ENCODE measurements around the gene AGR2. TPM values are rescaled to one million over a fixed set of nuclear protein-coding genes. Genes with fewer than 3 reads are reported as not detected.

Gene AGR2
- total and polyA plus RNA-seq, 2 donors (not counting 1 experiment from before 2014, with no cell fraction given), result not detected

DNA sequence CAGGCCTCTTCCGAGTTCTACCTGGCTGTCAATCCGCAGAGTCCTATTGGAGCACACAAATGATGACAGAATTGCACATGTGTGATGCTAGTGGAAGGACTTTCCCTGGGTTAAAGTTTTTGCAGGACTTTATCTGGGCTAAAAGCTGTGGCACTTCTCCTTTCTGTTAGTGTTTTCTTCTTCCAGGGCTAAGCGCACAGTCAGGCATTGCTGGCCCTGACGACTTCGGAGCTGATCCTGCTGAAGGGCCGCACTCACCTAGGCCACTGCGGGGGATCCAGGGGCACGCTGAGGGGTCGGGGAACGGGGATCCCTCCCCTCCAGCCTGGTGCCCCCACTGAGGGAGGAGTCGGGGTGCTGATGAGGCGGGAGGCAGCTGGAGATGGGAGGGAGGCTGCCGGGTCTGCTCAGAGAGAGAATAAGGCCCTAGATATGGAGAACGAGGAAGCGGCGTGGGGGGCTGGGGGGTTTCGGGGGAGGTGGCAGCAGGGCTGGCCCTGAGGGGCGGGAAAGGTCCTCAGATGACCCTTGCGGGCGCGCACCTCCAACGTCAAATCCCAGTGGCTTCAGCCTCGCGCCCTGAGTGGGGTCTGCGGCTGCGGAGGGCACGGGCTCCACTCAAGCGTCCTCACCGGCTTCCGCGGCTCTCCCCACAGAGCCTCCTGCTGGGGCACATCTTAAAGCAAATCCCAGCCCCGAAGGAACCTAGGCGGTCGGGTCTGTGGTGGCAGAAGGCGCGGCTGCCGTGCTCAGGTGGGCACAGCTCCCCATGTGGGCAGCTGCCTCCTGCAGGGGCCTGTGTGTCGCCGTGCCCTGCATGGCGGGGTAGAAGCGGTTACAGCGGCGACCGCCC is 46.0 kb upstream of the AGR2 start:
- Histone ChIP-seq H3K4me1 (ENCODE audit: control insufficient read depth, extremely low read depth, insufficient read depth, low read length) (no peaks in the 10 kb centered on the region), H3K27me3 (ENCODE audit: control insufficient read depth, insufficient read depth, low read length) (no peaks in the 10 kb centered on the region), H3K4me2 (ENCODE audit: extremely low read depth, insufficient read depth, low read length) (no peak overlapping the region), H2AFZ (ENCODE audit: low read length) (no peak overlapping the region), H4K20me1 (ENCODE audit: control insufficient read depth, extremely low read depth, insufficient read depth, low read length) (no peaks in the 10 kb centered on the region), H3K9me3 (ENCODE audit: control insufficient read depth, insufficient read depth, low read depth, low read length) (no peaks in the 10 kb centered on the region), H3K9ac (ENCODE audit: insufficient read depth, low read length) (no peak overlapping the region), H3K27ac (ENCODE audit: insufficient read depth, low read length) (no peak overlapping the region), H3K4me3 (replicated peaks in 1 of 4; ENCODE audit: control extremely low read depth in 1 of 4, insufficient read depth in 1 of 4, low read depth in 3 of 4, low read length in 4 of 4) (no peak overlapping the region), H3K36me3 (ENCODE audit: control insufficient read depth, insufficient read depth, low read length) (no peaks in the 10 kb centered on the region), H3K79me2 (ENCODE audit: control insufficient read depth, insufficient read depth, low read length) (no peaks in the 10 kb centered on the region)
- DNase-seq (ENCODE audit: low read depth in 2 of 2), result no peak
- TF ChIP-seq EZH2 (IDR thresholded peaks at IDR 0.05; ENCODE audit: low read length, missing control alignments), result no peak
- TF ChIP-seq, protein P1, sequence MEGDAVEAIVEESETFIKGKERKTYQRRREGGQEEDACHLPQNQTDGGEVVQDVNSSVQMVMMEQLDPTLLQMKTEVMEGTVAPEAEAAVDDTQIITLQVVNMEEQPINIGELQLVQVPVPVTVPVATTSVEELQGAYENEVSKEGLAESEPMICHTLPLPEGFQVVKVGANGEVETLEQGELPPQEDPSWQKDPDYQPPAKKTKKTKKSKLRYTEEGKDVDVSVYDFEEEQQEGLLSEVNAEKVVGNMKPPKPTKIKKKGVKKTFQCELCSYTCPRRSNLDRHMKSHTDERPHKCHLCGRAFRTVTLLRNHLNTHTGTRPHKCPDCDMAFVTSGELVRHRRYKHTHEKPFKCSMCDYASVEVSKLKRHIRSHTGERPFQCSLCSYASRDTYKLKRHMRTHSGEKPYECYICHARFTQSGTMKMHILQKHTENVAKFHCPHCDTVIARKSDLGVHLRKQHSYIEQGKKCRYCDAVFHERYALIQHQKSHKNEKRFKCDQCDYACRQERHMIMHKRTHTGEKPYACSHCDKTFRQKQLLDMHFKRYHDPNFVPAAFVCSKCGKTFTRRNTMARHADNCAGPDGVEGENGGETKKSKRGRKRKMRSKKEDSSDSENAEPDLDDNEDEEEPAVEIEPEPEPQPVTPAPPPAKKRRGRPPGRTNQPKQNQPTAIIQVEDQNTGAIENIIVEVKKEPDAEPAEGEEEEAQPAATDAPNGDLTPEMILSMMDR (conservative IDR thresholded peaks at IDR 0.05 in 1 of 2, IDR thresholded peaks at IDR 0.05 in 1 of 2; ENCODE audit: low read depth in 1 of 2, low read length in 2 of 2), result no peak

DNA sequence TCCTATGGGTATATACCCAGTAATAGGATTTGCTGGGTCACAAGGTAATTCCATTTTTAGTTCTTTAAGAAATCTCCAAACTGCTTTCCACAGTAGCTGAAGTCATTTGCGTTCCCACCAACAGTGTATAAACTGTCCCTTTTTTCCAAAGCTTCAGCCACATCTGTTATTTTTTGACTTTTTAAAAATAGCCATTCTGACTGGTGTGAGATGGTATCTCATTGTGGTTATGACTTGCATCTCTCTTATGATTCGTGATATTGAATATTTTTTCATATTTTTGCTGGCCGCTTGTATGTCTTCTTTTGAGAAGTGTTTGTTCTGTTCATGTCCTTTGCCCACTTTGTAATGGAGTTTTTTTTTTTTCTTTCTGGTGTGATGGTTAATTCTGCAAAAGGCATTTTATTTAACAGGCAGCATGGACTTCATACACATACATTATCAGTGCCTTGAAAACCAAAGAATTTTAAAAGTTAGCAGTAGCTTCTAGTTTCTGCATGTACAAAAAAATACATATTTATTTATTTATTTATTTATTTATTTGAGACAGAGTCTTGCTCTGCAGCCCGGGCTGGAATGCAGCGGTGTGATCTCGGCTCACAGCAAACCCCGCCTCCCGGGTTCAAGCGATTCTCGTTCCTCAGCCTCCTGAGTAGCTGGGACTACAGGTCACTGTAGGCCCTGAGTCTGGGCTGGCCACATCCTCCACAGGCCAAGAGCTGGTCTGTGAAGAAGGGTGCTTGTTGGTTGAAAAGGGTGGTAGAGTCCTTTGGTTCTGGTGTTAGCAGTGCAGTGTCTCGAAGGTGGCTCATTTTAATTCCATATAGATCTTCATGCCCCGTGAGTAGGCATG is 44.7 kb upstream of the AGR2 start:
- no peaks in the 10 kb centered on the region for H3K9me3 ChIP-seq (ENCODE audit: control insufficient read depth, insufficient read depth, low read depth, low read length)
- no peaks in the 10 kb centered on the region for H3K79me2 ChIP-seq (ENCODE audit: control insufficient read depth, insufficient read depth, low read length)
- no peak overlapping the region for H3K27ac ChIP-seq (ENCODE audit: insufficient read depth, low read length)
- no peak overlapping the region for H3K4me2 ChIP-seq (ENCODE audit: extremely low read depth, insufficient read depth, low read length)
- H4K20me1 ChIP-seq (ENCODE audit: control insufficient read depth, extremely low read depth, insufficient read depth, low read length), result no peaks in the 10 kb centered on the region
- H2AFZ ChIP-seq (ENCODE audit: low read length), result no peak overlapping the region
- no peaks in the 10 kb centered on the region for H3K36me3 ChIP-seq (ENCODE audit: control insufficient read depth, insufficient read depth, low read length)
- no peak for DNase-seq (ENCODE audit: low read depth in 2 of 2)
- H3K9ac ChIP-seq (ENCODE audit: insufficient read depth, low read length), result no peak overlapping the region
- no peak overlapping the region for H3K4me3 ChIP-seq (replicated peaks in 1 of 4; ENCODE audit: control extremely low read depth in 1 of 4, insufficient read depth in 1 of 4, low read depth in 3 of 4, low read length in 4 of 4)
- H3K4me1 ChIP-seq (ENCODE audit: control insufficient read depth, extremely low read depth, insufficient read depth, low read length), result no peaks in the 10 kb centered on the region
- H3K27me3 ChIP-seq (ENCODE audit: control insufficient read depth, insufficient read depth, low read length), result no peaks in the 10 kb centered on the region
- TF ChIP-seq EZH2 (IDR thresholded peaks at IDR 0.05; ENCODE audit: low read length, missing control alignments), result no peak
- TF ChIP-seq, protein P1 (conservative IDR thresholded peaks at IDR 0.05 in 1 of 2, IDR thresholded peaks at IDR 0.05 in 1 of 2; ENCODE audit: low read depth in 1 of 2, low read length in 2 of 2), result no peak

DNA sequence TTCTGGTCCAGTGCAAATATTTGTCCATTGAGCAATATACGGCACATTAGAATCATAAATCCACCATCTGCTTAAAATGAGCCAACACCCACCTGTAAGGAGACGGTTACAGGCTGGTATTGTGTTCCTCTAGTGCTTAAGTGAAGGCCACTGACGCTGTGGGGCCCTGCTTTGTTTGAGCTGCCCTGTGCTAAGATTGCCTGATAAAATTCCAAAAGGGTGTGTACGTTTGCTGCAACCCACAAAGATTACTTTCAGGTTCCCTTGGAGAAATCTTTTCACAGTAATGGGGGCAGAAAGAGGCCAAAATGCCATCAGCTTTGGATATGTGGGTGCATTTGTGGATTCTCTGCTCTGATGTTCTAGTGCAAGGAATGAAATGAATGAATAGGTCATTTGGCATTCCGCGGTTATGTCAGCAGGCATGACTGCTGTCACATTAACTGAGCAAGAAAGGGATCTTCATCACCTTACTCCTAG is 42.6 kb upstream of the AGR2 start:
- Histone ChIP-seq H2AFZ (ENCODE audit: low read length) (no peak overlapping the region), H3K4me3 (replicated peaks in 1 of 4; ENCODE audit: control extremely low read depth in 1 of 4, insufficient read depth in 1 of 4, low read depth in 3 of 4, low read length in 4 of 4) (no peak overlapping the region), H3K4me1 (ENCODE audit: control insufficient read depth, extremely low read depth, insufficient read depth, low read length) (no peaks in the 10 kb centered on the region), H3K36me3 (ENCODE audit: control insufficient read depth, insufficient read depth, low read length) (no peaks in the 10 kb centered on the region), H3K27ac (ENCODE audit: insufficient read depth, low read length) (no peak overlapping the region), H3K9me3 (ENCODE audit: control insufficient read depth, insufficient read depth, low read depth, low read length) (no peaks in the 10 kb centered on the region), H4K20me1 (ENCODE audit: control insufficient read depth, extremely low read depth, insufficient read depth, low read length) (no peaks in the 10 kb centered on the region), H3K9ac (ENCODE audit: insufficient read depth, low read length) (no peak overlapping the region), H3K27me3 (ENCODE audit: control insufficient read depth, insufficient read depth, low read length) (no peaks in the 10 kb centered on the region), H3K79me2 (ENCODE audit: control insufficient read depth, insufficient read depth, low read length) (no peaks in the 10 kb centered on the region), H3K4me2 (ENCODE audit: extremely low read depth, insufficient read depth, low read length) (no peak overlapping the region)
- TF ChIP-seq EZH2 (IDR thresholded peaks at IDR 0.05; ENCODE audit: low read length, missing control alignments), result no peak
- TF ChIP-seq, protein P1 (conservative IDR thresholded peaks at IDR 0.05 in 1 of 2, IDR thresholded peaks at IDR 0.05 in 1 of 2; ENCODE audit: low read depth in 1 of 2, low read length in 2 of 2), result no peak
- peak in 1 of 2 donors; percentile 70 for DNase-seq (ENCODE audit: low read depth in 2 of 2)
